Sigmoid colon (tissue), 7 donors: ENCODE data around the gene PDGFRB. TPM values are rescaled to one million over a fixed set of nuclear protein-coding genes. Genes with fewer than 3 reads are reported as not detected.

Experiments used
- DNase-seq: peaks from one replicate; pipeline ENCODE4 v3.0.0-alpha.2; 2019
- H3K27ac ChIP-seq, 4 donors: fragments of 200-600 bp; sonication (generic); one replicate each; pipeline ENCODE4 v1.5.1; 2016 to 2019; ENCODE audit warnings: mild to moderate bottlenecking in 1 of 4
- H3K27me3 ChIP-seq, 3 donors: fragments of 200-600 bp; sonication (generic); one replicate each; pipeline ENCODE4 v1.5.1; 2019; ENCODE audit warnings: mild to moderate bottlenecking in 1 of 3
- H3K36me3 ChIP-seq, 4 donors: fragments of 200-600 bp; sonication (generic); one replicate each; pipeline ENCODE4 v1.5.1; 2016 to 2019
- H3K4me1 ChIP-seq, 4 donors: fragments of 200-600 bp; sonication (generic); one replicate each; pipeline ENCODE4 v1.5.1; 2017 to 2019
- H3K4me3 ChIP-seq, 4 donors: fragments of 200-600 bp; sonication (generic); one replicate each; pipeline ENCODE4 v1.5.1; 2017 to 2019; ENCODE audit warnings: mild to moderate bottlenecking in 2 of 4, moderate library complexity in 1 of 4
- H3K9me3 ChIP-seq, 4 donors: fragments of 200-600 bp in 3 of 4; sonication (generic) in 3 of 4; one replicate each; pipeline versions ENCODE4 v1.5.1 to v1.6.1; 2013 to 2019
- CTCF ChIP-seq, 4 experiments: fragments of 450-650 bp in 3 of 4; fragments of 200-600 bp in 1 of 4; IDR thresholded peaks; one replicate each; pipeline ENCODE4 v1.5.1; 2016 to 2019; ENCODE audit warnings: antibody characterized with exemption in 4 of 4, mild to moderate bottlenecking in 3 of 4, moderate library complexity in 2 of 4
- EP300 ChIP-seq, 4 donors: sonication (generic); formaldehyde crosslinking; IDR thresholded peaks; one replicate each; pipeline ENCODE4 v1.6.1; 2017; ENCODE audit warnings: antibody characterized with exemption in 4 of 4
- POLR2A ChIP-seq, 2 donors: fragments of 450-650 bp; IDR thresholded peaks; one replicate each; pipeline ENCODE4 v1.6.1; 2016; ENCODE audit warnings: antibody characterized with exemption in 2 of 2, mild to moderate bottlenecking in 2 of 2, moderate library complexity in 2 of 2
- POLR2AphosphoS5 ChIP-seq, 4 donors: sonication (generic); formaldehyde crosslinking; IDR thresholded peaks; one replicate each; pipeline ENCODE4 v1.6.1; 2017; ENCODE audit warnings: antibody characterized with exemption in 4 of 4
- WGBS, 2 donors: extraction: QIAGEN DNeasy Blood & Tissue Kit; methylation state at CpG; one replicate each; pipeline ENCODE4 v1.1.7; 2013; 5-methylcytosine and 5-hydroxymethylcytosine counted together
- intact Hi-C: fragments of 100-400 bp; cut with DNase I; formaldehyde crosslinking; loops from one replicate; pipeline ENCODE4 v1.15.1; 2023
- polyA plus RNA-seq, 3 donors: library from polyadenylated mRNA; stranded (reverse); fragments of 200-250 nt; gene quantifications; one replicate each; pipeline ENCODE4 v1.2.3, GENCODE V29; 2013
- total RNA-seq, 4 donors: library from RNA; depleted of rRNA; stranded (reverse); fragments of >200 nt; gene quantifications; one replicate each; pipeline ENCODE4 v1.1.0, GENCODE V29; 2016
- donor health status: healthy with polysubstance abuse.
- donor health status: Bipolar disorder and iron deficiency.
- donor health status: healthy.

The PDGFRB gene
- total and polyA plus RNA-seq, 7 donors: 3.9 to 104 (median 54.9) TPM

- intact Hi-C loops: loop anchor here (10.0 kb wide), 1 partner anchor 191 kb away; the partner anchor contains the start of gene TCOF1
- peak; percentile 89 for DNase-seq
- H3K27ac ChIP-seq: peak overlapping the region; percentile 47 to 64 (median 56)
These were observed 8.0 kb upstream of the PDGFRB start for GRCh38 chr5:150163547-150164059.

GRCh38 chr5:150163035-150163434, 7.4 kb upstream of the PDGFRB start:
- TF ChIP-seq EP300 (IDR thresholded peaks at IDR 0.05): no peak
- TF ChIP-seq POLR2A (IDR thresholded peaks at IDR 0.05): no peak
- TF ChIP-seq POLR2AphosphoS5 (IDR thresholded peaks at IDR 0.05): no peak
- no peak for TF ChIP-seq CTCF (IDR thresholded peaks at IDR 0.05)
- WGBS, 2 donors: 50 to 67% methylated on average over 3 of the region's 3 CpGs
- intact Hi-C loops: loop anchor here (10.0 kb wide), 1 partner anchor 192 kb away; the partner anchor contains the start of gene TCOF1
- Histone ChIP-seq H3K27ac (peak overlapping the region; percentile 47 to 64 (median 56)), H3K4me1 (peaks cover 0 to 16% (median 2%) of the 10 kb centered on the region in 4 donors), H3K36me3 (no peaks in the 10 kb centered on the region), H3K4me3 (no peak overlapping the region), H3K9me3 (no peaks in the 10 kb centered on the region), H3K27me3 (peaks cover 5 to 19% (median 9%) of the 10 kb centered on the region in 3 donors)
- DNase-seq: no peak

More at GRCh38 chr5:150163547-150164059, 8.0 kb upstream of the PDGFRB start:
- 10 to 47% methylated on average over 13 of the region's 13 CpGs for WGBS, 2 donors
- Histone ChIP-seq H3K36me3 (no peaks in the 10 kb centered on the region), H3K27me3 (peaks cover 7 to 25% (median 9%) of the 10 kb centered on the region in 3 donors), H3K4me3 (no peak overlapping the region), H3K4me1 (peaks cover 0 to 12% (median 2%) of the 10 kb centered on the region in 4 donors), H3K9me3 (no peaks in the 10 kb centered on the region)
- no peak for TF ChIP-seq CTCF (IDR thresholded peaks at IDR 0.05)
- no peak for TF ChIP-seq POLR2A (IDR thresholded peaks at IDR 0.05)
- TF ChIP-seq EP300 (IDR thresholded peaks at IDR 0.05): no peak
- no peak for TF ChIP-seq POLR2AphosphoS5 (IDR thresholded peaks at IDR 0.05)

GRCh38 chr5:150162142-150162513, 6.5 kb upstream of the PDGFRB start:
- peaks cover 2 to 10% (median 7%) of the 10 kb centered on the region in 3 donors for H3K27me3 ChIP-seq
- intact Hi-C loops: loop anchor here (10.0 kb wide), 1 partner anchor 193 kb away; the partner anchor contains the start of gene TCOF1
- no peak overlapping the region for H3K4me3 ChIP-seq
- no peaks in the 10 kb centered on the region for H3K36me3 ChIP-seq
- H3K9me3 ChIP-seq: no peaks in the 10 kb centered on the region
- DNase-seq: no peak
- peak in 1 of 2 donors; percentile 58 for TF ChIP-seq POLR2A (IDR thresholded peaks at IDR 0.05)
- TF ChIP-seq CTCF (IDR thresholded peaks at IDR 0.05): no peak
- TF ChIP-seq EP300 (IDR thresholded peaks at IDR 0.05): no peak
- peaks cover 0 to 19% (median 2%) of the 10 kb centered on the region in 4 donors for H3K4me1 ChIP-seq
- 15 to 67% methylated on average over 3 of the region's 3 CpGs for WGBS, 2 donors
- H3K27ac ChIP-seq: peak overlapping the region in 2 of 4 donors; percentile 7 to 89

GRCh38 chr5:150161242-150162141, 5.8 kb upstream of the PDGFRB start:
- peak overlapping the region in 3 of 4 donors; percentile 85 to 92 (median 89) for H3K27ac ChIP-seq
- peaks cover 0 to 4% (median under 1%) of the 10 kb centered on the region in 3 donors for H3K27me3 ChIP-seq
- peaks cover 0 to 19% (median 3%) of the 10 kb centered on the region in 4 donors for H3K4me1 ChIP-seq
- WGBS, 2 donors: 15 to 47% methylated on average over 14 of the region's 14 CpGs
- no peaks in the 10 kb centered on the region for H3K36me3 ChIP-seq
- H3K4me3 ChIP-seq: no peak overlapping the region
- H3K9me3 ChIP-seq: no peaks in the 10 kb centered on the region
- intact Hi-C loops: loop anchor here (1.0 to 10.0 kb wide), 2 partner anchors 57 to 193 kb away; partner anchors contain the start of gene TCOF1
- DNase-seq: peak; percentile 89
- TF ChIP-seq EP300 (IDR thresholded peaks at IDR 0.05) (no peak), POLR2AphosphoS5 (IDR thresholded peaks at IDR 0.05) (no peak), POLR2A (IDR thresholded peaks at IDR 0.05) (no peak), CTCF (IDR thresholded peaks at IDR 0.05) (peak; percentile 71 to 95 (median 92))
